Keratinocyte (primary cell): ENCODE results near the gene CNTNAP2.

Experiments used
- CTCF ChIP-seq, 3 experiments: IDR thresholded peaks in 1 of 3; conservative IDR thresholded peaks in 1 of 3; optimal IDR thresholded peaks in 1 of 3; 2 replicates in 2 of 3; 3 replicates in 1 of 3; pipeline versions ENCODE3 to v1.5.1; 2011; ENCODE audit warnings: low read length in 3 of 3, mild to moderate bottlenecking in 3 of 3, moderate library complexity in 2 of 3, control low read depth in 1 of 3, inconsistent platforms in 1 of 3; ENCODE audit not compliant: insufficient read depth in 2 of 3; ENCODE audit errors: extremely low read depth in 1 of 3
- EZH2 ChIP-seq: IDR thresholded peaks from one replicate; pipeline ENCODE4 v1.6.1; 2012; ENCODE audit warnings: inconsistent platforms, mild to moderate bottlenecking, low read length, moderate library complexity

GRCh38 chr7:147251751-147252325 is 1135.2 kb downstream of the CNTNAP2 start:
- no peak for TF ChIP-seq CTCF (optimal IDR thresholded peaks at IDR 0.05 in 1 of 3, IDR thresholded peaks at IDR 0.05 in 1 of 3, conservative IDR thresholded peaks at IDR 0.05 in 1 of 3; ENCODE audit: extremely low read depth in 1 of 3, insufficient read depth in 2 of 3, low read length in 3 of 3)
- no peak for TF ChIP-seq EZH2
